ENCODE results near the gene BCL2. TPM values are rescaled to one million over a fixed set of nuclear protein-coding genes. Genes with fewer than 3 reads are reported as not detected.
"Not testable (repeated sequence)": the region's sequence is repeated elsewhere in the genome, so short reads cannot be mapped to it uniquely, and the experiment has no call there.

BCL2 gene
- total RNA-seq, 1 experiment from 2014 or later, result 6.3 TPM

- DNase-seq (ENCODE audit: low read depth), result peak; percentile 52
These were observed 82.4 kb downstream of the BCL2 start for GRCh38 chr18:63236921-63237846.

- DNase-seq (ENCODE audit: low read depth), result no peak
These were observed 83.2 kb downstream of the BCL2 start for GRCh38 chr18:63236406-63236805.

GRCh38 chr18:63235920-63236319 lies 83.6 kb downstream of the BCL2 start:
- not testable (repeated sequence) for DNase-seq (ENCODE audit: low read depth)

- DNase-seq (ENCODE audit: low read depth), result no peak
These were observed 84.7 kb downstream of the BCL2 start for GRCh38 chr18:63234841-63235240.

GRCh38 chr18:63234432-63234831 lies 85.1 kb downstream of the BCL2 start:
- DNase-seq (ENCODE audit: low read depth), result no peak

- DNase-seq (ENCODE audit: low read depth), result no peak
These were observed 86.2 kb downstream of the BCL2 start for GRCh38 chr18:63233334-63233733.

GRCh38 chr18:63232826-63233225 lies 86.7 kb downstream of the BCL2 start:
- DNase-seq (ENCODE audit: low read depth), result no peak

- DNase-seq (ENCODE audit: low read depth), result no peak
These were observed 89.6 kb downstream of the BCL2 start for GRCh38 chr18:63229971-63230370.

- no peak for DNase-seq (ENCODE audit: low read depth)
These were observed 94.1 kb downstream of the BCL2 start for GRCh38 chr18:63225434-63225833.

GRCh38 chr18:63224630-63225029 lies 94.9 kb downstream of the BCL2 start:
- DNase-seq (ENCODE audit: low read depth), result no peak

GRCh38 chr18:63223837-63224236 lies 95.7 kb downstream of the BCL2 start:
- DNase-seq (ENCODE audit: low read depth), result no peak

GRCh38 chr18:63220903-63221302 lies 98.7 kb downstream of the BCL2 start:
- DNase-seq (ENCODE audit: low read depth), result no peak

GRCh38 chr18:63218472-63218871 lies 101.1 kb downstream of the BCL2 start:
- no peak for DNase-seq (ENCODE audit: low read depth)

GRCh38 chr18:63216516-63217311 lies 102.9 kb downstream of the BCL2 start:
- DNase-seq (ENCODE audit: low read depth), result no peak

- no peak for DNase-seq (ENCODE audit: low read depth)
These were observed 105.5 kb downstream of the BCL2 start for GRCh38 chr18:63213936-63214671.

- DNase-seq (ENCODE audit: low read depth), result no peak
These were observed 106.2 kb downstream of the BCL2 start for GRCh38 chr18:63213331-63213900.

GRCh38 chr18:63210521-63210920 lies 109.0 kb downstream of the BCL2 start:
- no peak for DNase-seq (ENCODE audit: low read depth)

- no peak for DNase-seq (ENCODE audit: low read depth)
These were observed 110.9 kb downstream of the BCL2 start for GRCh38 chr18:63208676-63209075.

GRCh38 chr18:63207835-63208234 lies 111.7 kb downstream of the BCL2 start:
- no peak for DNase-seq (ENCODE audit: low read depth)

GRCh38 chr18:63207143-63207790 lies 112.3 kb downstream of the BCL2 start:
- no peak for DNase-seq (ENCODE audit: low read depth)

All from HT1080 (cell line).